ENCODE results near the gene PIGR. TPM values are rescaled to one million over a fixed set of nuclear protein-coding genes. Genes with fewer than 3 reads are reported as not detected.
"Not testable (repeated sequence)": the region's sequence is repeated elsewhere in the genome, so short reads cannot be mapped to it uniquely, and the experiment has no call there.

PIGR gene
- total and polyA plus RNA-seq, 2 of the 4 experiments (the other 2 are of a cell fraction): not detected

GRCh38 chr1:206923961-206924557, 22.2 kb downstream of the PIGR start:
- H3K27ac ChIP-seq (ENCODE audit: insufficient read depth, low read length); H2BK120ac ChIP-seq (ENCODE audit: low read depth, low read length); H3K9ac ChIP-seq (ENCODE audit: low read depth, low read length); H3K79me1 ChIP-seq (ENCODE audit: low read depth in 1 of 2, low read length in 2 of 2); BruUV-seq (replicated peaks); H2BK20ac ChIP-seq (ENCODE audit: low read depth, low read length); H3K36me3 ChIP-seq (ENCODE audit: control insufficient read depth, insufficient read depth, low read length); intact Hi-C loops (cut with micrococcal nuclease); H3K56ac ChIP-seq (ENCODE audit: extremely low read depth, insufficient read depth, low read length); H3K4me2 ChIP-seq (ENCODE audit: low read depth, low read length); dilution Hi-C loops (cut with HindIII; ENCODE audit: low sequenced_read_pairs, unreplicated experiment); H2BK15ac ChIP-seq (ENCODE audit: low read depth, low read length); H3K27me3 ChIP-seq (ENCODE audit: control insufficient read depth, insufficient read depth, low read length); H2AFZ ChIP-seq (replicated peaks; ENCODE audit: low read length, poor library complexity); POLR2A ChIA-PET (ENCODE audit: unreplicated experiment); H3K9me3 ChIP-seq (ENCODE audit: control insufficient read depth, insufficient read depth, low read length); H3K23ac ChIP-seq (ENCODE audit: low read depth, low read length); H4K20me1 ChIP-seq (ENCODE audit: insufficient read depth, low read length); CTCF ChIA-PET; H4K91ac ChIP-seq (ENCODE audit: insufficient read depth, low read depth, low read length); H4K8ac ChIP-seq (ENCODE audit: low read depth in 2 of 2, low read length in 2 of 2); H3K4me3 ChIP-seq (ENCODE audit: insufficient read depth, low read depth, low read length); H3K18ac ChIP-seq (ENCODE audit: low read depth, low read length); ATAC-seq (ENCODE audit: low read depth); H4K5ac ChIP-seq (ENCODE audit: low read depth, low read length); H3K4me1 ChIP-seq (ENCODE audit: control insufficient read depth, insufficient read depth, low read length); H2AK9ac ChIP-seq (replicated peaks; ENCODE audit: low read depth, low read length, poor library complexity); DNase-seq; in situ Hi-C loops (cut with MboI; ENCODE audit: low sequenced_read_pairs): not testable (repeated sequence)
- H3K9me1 ChIP-seq (ENCODE audit: insufficient read depth, low read length): peaks cover 12% of the 10 kb centered on the region
- peak overlapping the region; percentile 83 for H2BK5ac ChIP-seq (ENCODE audit: low read depth, low read length, poor library complexity, severe bottlenecking)
- H3K4ac ChIP-seq (ENCODE audit: low read depth, low read length): peak overlapping the region; percentile 3; the same call in 1 of the 2 replicates
- WGBS, 2 experiments (ENCODE audit: extremely low coverage in 2 of 2, insufficient read length in 1 of 2): 86% methylated on average over 2 of the region's 4 CpGs; no CpG with 5 or more reads in 1 of the 2 experiments
- H2AK5ac ChIP-seq (ENCODE audit: low read depth, low read length): peak overlapping the region; percentile 54; the same call in 1 of the 2 replicates
- peak overlapping the region; percentile 68 for H3K14ac ChIP-seq (replicated peaks; ENCODE audit: low read depth, low read length)

All from IMR-90 (cell line).